HG03432 (cell line): ENCODE data around the gene PTPN2.
"Not testable (repeated sequence)": the region's sequence is repeated elsewhere in the genome, so short reads cannot be mapped to it uniquely, and the experiment has no call there.

Source experiments
- ATAC-seq: cut with Tn5 transposase; IDR thresholded peaks from one replicate; pipeline ENCODE4 v1.9.1; 2021; ENCODE audit warnings: mild to moderate bottlenecking, moderate library complexity; ENCODE audit not compliant: unreplicated experiment

PTPN2 gene

DNA sequence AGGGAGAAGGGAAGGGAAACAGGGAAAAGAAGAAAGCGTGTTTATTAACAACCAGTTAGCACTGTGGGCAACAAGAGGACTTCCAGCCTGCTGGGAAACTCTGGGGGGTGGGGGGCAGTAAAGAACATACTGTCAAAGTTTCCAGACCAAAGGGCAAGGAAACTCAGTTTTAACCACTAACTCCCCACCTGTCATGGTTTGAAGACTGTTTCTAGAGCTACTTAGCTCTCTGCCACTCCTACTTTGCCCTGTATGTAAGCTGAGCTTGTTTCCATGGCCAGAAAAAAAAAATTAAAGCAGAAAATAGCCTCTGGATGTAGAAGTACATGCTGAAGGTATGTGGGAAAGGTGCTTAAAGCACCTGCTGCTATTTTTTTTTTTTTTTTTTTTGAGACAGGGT, 11.0 kb upstream of the PTPN2 start:
- ATAC-seq: no peak

DNA sequence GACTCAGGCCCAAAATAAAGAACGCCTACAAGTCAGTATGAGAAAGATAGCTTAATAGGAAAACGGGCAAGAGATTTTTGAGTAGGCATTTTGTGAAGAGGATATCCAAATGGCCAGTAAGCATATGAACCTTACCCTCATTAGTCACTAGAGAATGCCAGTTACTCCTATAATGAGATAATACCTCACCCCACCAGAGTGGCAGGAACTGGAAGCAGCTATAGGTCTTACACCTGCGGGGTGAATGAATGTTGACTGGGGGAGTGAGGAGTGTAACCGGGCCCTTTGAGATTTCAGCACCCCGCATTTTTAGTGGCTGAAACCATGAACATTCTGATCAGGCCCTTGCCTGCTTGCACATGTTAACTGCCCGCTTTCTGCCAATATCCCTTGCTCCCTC, 7.5 kb upstream of the PTPN2 start:
- no peak for ATAC-seq

DNA sequence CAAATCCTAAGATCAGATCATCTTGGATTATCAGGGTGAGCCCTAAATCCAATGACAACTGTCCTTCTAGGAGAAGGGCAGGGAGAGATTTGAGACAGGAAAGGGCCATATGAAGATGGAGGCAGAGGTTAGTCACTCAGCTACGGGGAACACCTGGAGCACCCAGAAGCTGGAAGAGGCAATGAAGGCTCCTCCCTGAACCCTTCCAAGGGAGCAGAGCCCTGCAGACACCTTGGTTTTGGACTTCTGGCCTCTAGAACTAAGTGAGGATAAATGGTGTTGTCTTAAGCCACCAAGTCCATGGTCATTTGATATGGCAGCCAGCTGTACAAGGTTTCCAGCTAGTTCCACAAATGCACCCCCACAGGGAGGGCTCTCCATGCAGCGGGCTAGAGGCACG, 6.9 kb upstream of the PTPN2 start:
- no peak for ATAC-seq

- no peak for ATAC-seq
Measured at GRCh38 chr18:12886498-12887126, 2.6 kb upstream of the PTPN2 start.

DNA sequence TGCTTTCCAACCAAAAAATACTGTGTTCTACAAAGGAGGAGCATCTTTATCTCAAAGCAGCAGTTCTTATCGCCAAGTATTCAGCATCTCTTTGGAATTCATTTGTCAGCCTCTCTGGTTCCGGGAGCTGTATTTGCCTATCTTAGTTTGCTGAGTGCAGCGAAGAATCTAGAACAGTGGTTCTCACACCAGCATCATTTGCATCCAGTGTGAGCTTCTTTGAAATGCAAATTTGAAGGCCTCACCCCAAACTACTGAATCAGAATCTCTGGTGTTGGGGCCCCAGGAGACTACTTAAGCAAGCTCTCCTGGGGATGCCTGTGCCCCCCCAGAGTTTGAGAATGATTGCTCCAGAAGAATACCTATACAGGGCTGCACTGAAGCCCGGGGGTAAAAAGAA, 1.5 kb upstream of the PTPN2 start:
- no peak for ATAC-seq

- ATAC-seq: no peak
Measured at GRCh38 chr18:12884406-12885323, 628 bp upstream of the PTPN2 start.

DNA sequence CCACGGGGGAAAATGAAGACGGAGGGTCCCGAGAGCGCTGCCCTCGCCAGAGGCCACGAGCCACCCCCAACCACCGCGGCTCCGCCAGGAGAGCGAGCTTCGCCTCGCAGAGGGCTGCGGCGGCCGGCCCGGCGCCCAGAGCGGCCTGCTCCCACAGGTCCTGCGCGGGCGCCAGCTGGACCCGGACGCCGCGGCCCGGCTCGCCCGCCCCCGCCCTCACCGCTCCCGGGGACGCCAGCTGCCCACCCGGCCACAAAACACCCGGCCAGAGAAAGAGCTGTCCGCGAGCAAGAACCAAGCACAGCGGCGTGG, 709 bp downstream of the PTPN2 start:
- peak; percentile 22 for ATAC-seq

DNA sequence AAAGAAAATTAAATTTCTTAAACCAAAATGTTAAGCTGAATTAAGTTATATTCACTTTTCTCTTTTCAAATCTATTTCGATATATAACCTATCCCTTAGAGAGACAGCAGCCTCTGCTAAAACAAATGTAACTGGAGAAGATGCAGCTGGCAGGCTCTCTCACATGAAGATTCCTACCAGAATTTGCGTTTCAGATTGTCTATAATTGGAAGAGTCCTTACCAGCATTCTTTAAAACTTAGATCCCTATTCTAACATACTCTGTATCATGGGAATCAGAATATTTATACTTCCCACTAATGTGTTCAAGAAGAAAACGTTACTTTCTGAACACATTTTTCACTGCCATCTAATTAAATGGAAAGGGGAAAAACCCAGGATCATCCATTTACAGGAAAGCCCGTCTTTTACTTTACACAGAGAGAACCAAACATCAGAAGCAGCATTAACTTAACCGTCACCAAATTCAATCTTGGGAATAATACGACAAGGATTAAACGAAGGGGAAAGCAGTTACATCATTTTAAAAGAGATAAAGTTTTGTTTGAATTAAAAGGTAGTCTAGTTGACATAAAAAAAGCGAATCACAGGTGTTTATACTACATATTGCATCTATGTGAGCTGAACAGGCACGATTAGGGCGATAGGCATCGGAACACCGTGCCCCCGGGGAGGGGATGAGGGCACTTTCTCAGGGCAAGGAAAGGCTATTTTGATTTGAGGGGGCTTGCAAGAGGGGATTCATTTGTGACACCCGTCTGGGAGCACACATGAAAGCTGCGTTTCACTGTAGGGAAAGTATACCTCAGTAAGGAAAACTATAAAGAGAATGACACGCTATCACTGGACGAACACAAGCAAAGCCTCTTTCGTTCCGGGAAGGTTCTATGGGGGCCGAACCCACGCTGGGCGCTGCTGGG, 1.3 kb downstream of the PTPN2 start:
- no peak for ATAC-seq

GRCh38 chr18:12880541-12880910, 3.5 kb downstream of the PTPN2 start:
- no peak for ATAC-seq

GRCh38 chr18:12879840-12880540, 4.0 kb downstream of the PTPN2 start:
- no peak for ATAC-seq

GRCh38 chr18:12874992-12875391, 9.0 kb downstream of the PTPN2 start:
- ATAC-seq: not testable (repeated sequence)

DNA sequence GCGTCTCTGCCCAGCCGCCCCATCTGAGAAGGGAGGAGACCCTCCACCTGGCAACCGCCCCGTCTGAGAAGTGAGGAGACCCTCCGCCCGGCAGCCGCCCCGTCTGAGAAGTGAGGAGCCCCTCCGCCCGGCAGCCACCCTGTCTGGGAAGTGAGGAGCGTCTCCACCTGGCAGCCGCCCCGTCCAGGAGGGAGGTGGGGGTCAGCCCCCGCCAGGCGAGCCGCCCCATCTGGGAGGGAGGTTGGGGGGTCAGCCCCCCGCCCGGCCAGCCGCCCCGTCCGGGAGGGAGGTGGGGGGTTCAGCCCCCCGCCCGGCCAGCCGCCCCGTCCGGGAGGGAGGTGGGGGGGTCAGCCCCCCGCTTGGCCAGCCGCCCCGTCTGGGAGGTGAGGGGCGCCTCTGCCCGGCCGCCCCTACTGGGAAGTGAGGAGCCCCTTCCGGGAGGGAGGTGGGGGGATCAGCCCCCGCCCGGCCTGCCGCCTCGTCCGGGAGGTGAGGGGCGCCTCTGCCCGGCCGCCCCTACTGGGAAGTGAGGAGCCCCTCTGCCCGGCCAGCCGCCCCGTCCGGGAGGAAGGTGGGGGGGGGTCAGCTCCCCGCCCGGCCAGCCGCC, 10.0 kb downstream of the PTPN2 start:
- not testable (repeated sequence) for ATAC-seq

- ATAC-seq: no peak
Measured at GRCh38 chr18:12872408-12872807, 11.6 kb downstream of the PTPN2 start.

DNA sequence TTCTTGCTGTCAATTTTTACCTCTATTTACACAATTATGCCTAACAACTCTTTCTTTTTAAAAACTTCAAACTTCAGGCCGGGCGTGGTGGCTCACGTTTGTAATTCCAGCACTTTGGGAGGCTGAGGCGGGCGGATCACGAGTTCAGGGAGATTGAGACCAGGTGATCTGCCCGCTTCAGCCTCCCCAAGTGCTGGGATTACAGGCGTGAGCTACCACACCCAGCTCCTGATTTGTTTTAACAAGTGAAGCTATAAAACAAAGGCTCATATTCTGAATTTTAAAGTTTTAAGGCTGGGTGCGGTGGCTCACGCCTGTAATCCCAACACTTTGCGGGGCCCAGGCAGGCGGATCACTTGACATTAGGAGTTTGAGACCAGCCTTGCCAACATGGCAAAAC, 15.5 kb downstream of the PTPN2 start:
- ATAC-seq: no peak

DNA sequence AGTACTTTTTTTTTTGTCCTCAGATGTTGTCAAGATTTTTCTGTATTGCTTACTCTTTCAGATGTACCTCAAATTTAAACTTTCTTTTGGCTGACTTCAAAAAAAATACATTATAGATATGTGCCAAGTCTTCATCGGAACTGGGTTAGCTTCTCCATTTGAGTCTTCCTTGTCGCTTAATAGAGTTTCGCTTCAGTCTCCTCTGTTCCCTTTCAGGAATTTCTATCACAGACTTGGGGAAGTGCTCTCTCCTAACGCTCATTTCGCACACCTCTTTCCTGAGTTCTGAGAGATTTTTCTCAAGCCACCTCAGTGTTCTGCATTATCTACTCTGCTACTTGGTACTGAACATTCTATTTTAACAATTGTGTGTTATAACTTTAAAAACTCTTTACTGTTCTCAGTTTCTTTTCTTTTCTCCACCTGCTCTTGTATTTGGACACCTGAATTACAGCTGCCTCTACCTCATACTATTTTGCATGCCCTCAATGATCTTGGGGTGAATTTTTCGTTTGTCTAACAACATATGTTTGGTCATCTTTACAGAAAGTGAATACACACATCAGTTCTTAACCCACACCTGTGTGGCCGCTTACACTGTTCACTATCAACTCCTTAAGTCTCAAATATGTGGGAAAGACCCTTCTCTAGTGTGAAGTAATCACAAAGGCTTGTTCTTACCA, 16.5 kb downstream of the PTPN2 start:
- ATAC-seq: no peak

DNA sequence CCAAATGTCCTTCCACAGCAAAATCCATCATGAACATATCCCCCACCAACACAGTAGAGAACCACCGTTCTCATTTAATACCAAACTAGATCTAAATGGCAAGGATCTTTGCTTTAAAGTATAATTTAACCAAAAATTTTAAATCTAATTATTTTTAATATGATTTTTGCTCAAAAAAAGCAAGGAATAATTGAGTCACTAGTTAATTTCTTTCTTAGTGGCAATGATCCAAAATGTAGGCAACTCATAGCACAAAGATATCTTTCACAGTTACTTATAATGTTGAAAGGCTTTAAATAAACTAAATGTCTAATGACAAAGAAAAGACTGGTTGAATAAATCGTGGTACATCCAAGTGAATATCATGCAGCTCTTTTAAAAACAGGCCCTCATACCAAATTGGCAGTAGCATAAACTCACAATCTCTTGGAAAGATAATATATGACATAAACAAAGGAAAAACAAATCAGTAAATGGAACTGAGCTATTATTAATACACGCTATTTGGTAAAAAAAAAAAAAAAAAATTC, 20.3 kb downstream of the PTPN2 start:
- ATAC-seq: no peak

- ATAC-seq: no peak
Measured at GRCh38 chr18:12862874-12863482, 21.1 kb downstream of the PTPN2 start.

- ATAC-seq: no peak
Measured at GRCh38 chr18:12862467-12862866, 21.6 kb downstream of the PTPN2 start.

DNA sequence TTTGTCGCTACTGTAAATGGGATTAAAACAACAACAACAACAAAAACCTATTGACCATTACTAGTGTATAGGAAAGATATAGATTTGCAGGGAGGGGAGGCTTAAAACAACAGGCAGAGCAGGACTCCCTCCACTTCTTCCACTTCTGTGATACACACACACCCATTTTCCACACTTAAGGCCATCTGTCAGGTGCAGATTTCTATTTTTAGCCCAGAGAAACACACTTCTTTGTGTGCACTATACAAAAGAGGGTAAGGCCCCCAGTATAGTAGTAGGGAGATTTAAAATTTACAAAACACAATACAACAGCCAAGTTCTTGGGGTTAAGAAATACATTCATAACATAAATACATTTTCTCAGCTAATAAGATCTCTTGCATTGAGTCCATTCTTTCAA, 22.4 kb downstream of the PTPN2 start:
- ATAC-seq: no peak
